ENCODE results near the gene FILIP1.

The FILIP1 gene

DNA sequence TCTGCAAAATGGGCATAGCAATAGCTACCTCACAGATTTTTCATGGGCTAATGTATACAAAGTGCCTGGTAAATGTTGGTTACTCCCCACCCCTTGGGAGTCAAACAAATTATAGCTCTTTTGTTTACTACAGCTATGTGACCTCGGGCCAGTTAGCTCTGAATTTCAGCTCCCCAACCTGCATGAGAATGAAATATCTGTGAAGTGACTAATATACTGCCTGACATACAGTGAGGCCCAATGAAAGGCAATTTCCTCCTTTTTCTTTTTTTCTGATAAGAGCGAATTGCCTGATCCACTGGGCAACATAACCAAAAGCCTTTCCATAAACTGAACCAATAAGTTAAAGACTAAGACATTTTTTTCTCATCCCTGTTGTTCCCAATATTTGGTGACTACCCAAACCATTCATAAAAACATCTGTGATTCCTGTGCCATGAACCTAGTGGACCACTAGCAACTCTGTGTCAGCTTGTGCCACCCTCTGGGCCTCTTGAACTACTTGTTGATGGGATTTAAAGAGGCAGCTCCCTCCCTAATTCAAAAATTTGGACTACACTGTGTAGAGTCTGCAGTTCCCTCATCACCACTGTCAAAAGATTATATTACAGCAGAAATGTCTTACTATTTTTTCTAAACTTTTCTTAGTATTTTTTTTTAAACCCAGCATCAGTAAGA lies 117.1 kb downstream of the FILIP1 start:
- Histone ChIP-seq H3K4me3 (ENCODE audit: low read depth, low read length) (no peak overlapping the region), H3K9me3 (ENCODE audit: severe bottlenecking) (no peaks in the 10 kb centered on the region), H3K27me3 (ENCODE audit: insufficient read depth, low read depth, severe bottlenecking) (no peaks in the 10 kb centered on the region), H3K36me3 (no peaks in the 10 kb centered on the region), H3K27ac (no peak overlapping the region)
- no peak for TF ChIP-seq CTCF (IDR thresholded peaks at IDR 0.05; ENCODE audit: low read depth, low read length)
- DNase-seq: no peak

DNA sequence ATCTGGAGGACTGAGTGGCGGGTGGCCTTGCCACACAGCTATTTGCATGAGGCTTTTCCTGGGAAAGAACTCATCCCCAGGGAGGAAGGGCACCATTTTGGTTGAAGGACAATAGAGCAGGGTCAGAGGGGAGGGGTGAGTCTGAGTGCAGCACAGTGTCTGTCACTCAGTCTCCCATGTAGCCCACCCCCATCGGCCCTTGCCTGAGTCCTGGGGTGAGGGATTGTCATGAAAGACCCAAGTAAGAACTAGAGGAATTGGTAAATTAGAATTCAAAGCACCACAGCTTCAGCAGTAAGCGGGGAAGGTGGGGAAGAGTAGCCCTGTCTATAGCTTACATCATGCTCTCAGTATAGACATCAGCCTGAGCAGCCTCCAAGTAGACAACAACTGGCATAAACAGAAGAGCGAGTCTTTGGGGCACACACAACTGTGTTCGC lies 118.6 kb downstream of the FILIP1 start:
- no peaks in the 10 kb centered on the region for H3K36me3 ChIP-seq
- no peaks in the 10 kb centered on the region for H3K9me3 ChIP-seq (ENCODE audit: severe bottlenecking)
- H3K27ac ChIP-seq: no peak overlapping the region
- no peaks in the 10 kb centered on the region for H3K27me3 ChIP-seq (ENCODE audit: insufficient read depth, low read depth, severe bottlenecking)
- no peak for TF ChIP-seq CTCF (IDR thresholded peaks at IDR 0.05; ENCODE audit: low read depth, low read length)
- H3K4me3 ChIP-seq (ENCODE audit: low read depth, low read length): no peak overlapping the region
- DNase-seq: no peak

DNA sequence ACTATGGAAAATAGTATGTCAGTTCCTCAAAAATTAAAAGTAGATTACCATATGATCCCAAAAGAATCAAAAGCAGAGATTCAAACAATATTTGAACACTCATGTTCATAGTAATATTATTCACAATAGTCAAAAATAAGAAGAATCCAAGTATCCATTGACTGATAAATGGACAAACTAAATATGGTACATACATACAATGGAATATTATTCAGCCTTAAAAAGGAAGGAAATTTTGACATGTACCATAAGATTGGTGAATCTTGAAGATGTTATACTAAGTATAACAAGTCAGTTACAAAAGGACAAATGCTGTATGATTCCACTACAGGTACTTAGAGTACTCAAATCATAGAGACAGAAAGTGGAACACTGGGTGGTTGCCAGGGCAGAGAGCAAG lies 120.7 kb downstream of the FILIP1 start:
- no peak for TF ChIP-seq CTCF (IDR thresholded peaks at IDR 0.05; ENCODE audit: low read depth, low read length)
- H3K4me3 ChIP-seq (ENCODE audit: low read depth, low read length): no peak overlapping the region
- DNase-seq: no peak
- no peaks in the 10 kb centered on the region for H3K36me3 ChIP-seq
- H3K27me3 ChIP-seq (ENCODE audit: insufficient read depth, low read depth, severe bottlenecking): no peaks in the 10 kb centered on the region
- H3K9me3 ChIP-seq (ENCODE audit: severe bottlenecking): no peaks in the 10 kb centered on the region
- H3K27ac ChIP-seq: no peak overlapping the region

GRCh38 chr6:75370011-75370410 lies 123.6 kb downstream of the FILIP1 start:
- Histone ChIP-seq H3K36me3 (no peaks in the 10 kb centered on the region), H3K9me3 (ENCODE audit: severe bottlenecking) (no peaks in the 10 kb centered on the region), H3K4me3 (ENCODE audit: low read depth, low read length) (no peak overlapping the region), H3K27ac (no peak overlapping the region), H3K27me3 (ENCODE audit: insufficient read depth, low read depth, severe bottlenecking) (no peaks in the 10 kb centered on the region)
- TF ChIP-seq CTCF (IDR thresholded peaks at IDR 0.05; ENCODE audit: low read depth, low read length): no peak
- no peak for DNase-seq

- no peak overlapping the region for H3K4me3 ChIP-seq (ENCODE audit: low read depth, low read length)
- no peak for DNase-seq
- H3K27me3 ChIP-seq (ENCODE audit: insufficient read depth, low read depth, severe bottlenecking): no peaks in the 10 kb centered on the region
- TF ChIP-seq CTCF (IDR thresholded peaks at IDR 0.05; ENCODE audit: low read depth, low read length): no peak
- H3K27ac ChIP-seq: no peak overlapping the region
- H3K9me3 ChIP-seq (ENCODE audit: severe bottlenecking): no peaks in the 10 kb centered on the region
- no peaks in the 10 kb centered on the region for H3K36me3 ChIP-seq
Observed at GRCh38 chr6:75368864-75369402, 124.7 kb downstream of the FILIP1 start.
